Stimulated activated CD4-positive, alpha-beta T cell treated with anti-CD3 and anti-CD28 coated beads, Interleukin-2, amount 100 ng/mL, for 48 hours (primary cell): ENCODE results near the gene AOC3.
"Not testable (repeated sequence)": the region's sequence is repeated elsewhere in the genome, so short reads cannot be mapped to it uniquely, and the experiment has no call there.

Source experiments
- DNase-seq, 2 donors: peaks; one replicate each; pipeline ENCODE4 v3.0.0-alpha.2; 2020

The AOC3 gene

GRCh38 chr17:42894283-42895184 lies 43.5 kb downstream of the AOC3 start:
- no peak for DNase-seq

- no peak for DNase-seq
Measured at GRCh38 chr17:42895185-42895555, 44.2 kb downstream of the AOC3 start.

- no peak for DNase-seq
Measured at GRCh38 chr17:42898147-42898811, 47.3 kb downstream of the AOC3 start.

GRCh38 chr17:42899981-42900380 lies 49.0 kb downstream of the AOC3 start:
- DNase-seq, result not testable (repeated sequence)

GRCh38 chr17:42900460-42901331 lies 49.7 kb downstream of the AOC3 start, which contains the start of gene G6PC1:
Gene G6PC1 (plus strand): TSS chr17:42900799. CDS start chr17:42900877, 78 bp downstream.
- no peak for DNase-seq

- no peak for DNase-seq
Measured at GRCh38 chr17:42901535-42902229, 50.7 kb downstream of the AOC3 start.

GRCh38 chr17:42904110-42904469 lies 53.1 kb downstream of the AOC3 start:
- no peak for DNase-seq

- no peak for DNase-seq
Measured at GRCh38 chr17:42906772-42907446, 55.9 kb downstream of the AOC3 start.
